Astrocyte of the spinal cord (primary cell): ENCODE data around the gene ACTR8.

Source experiments
- DNase-seq: peaks from one replicate; pipeline ENCODE4 v3.0.0; 2011; ENCODE audit warnings: low read depth, low spot score
- H3K4me3 ChIP-seq: 2 replicates; pipeline ENCODE4 v1.5.1; 2011; ENCODE audit warnings: low read depth, mild to moderate bottlenecking, low read length, moderate library complexity
- CTCF ChIP-seq: IDR thresholded peaks from 2 replicates; pipeline ENCODE4 v1.5.1; 2012; ENCODE audit warnings: low read depth, mild to moderate bottlenecking, low read length, inconsistent platforms
- in situ Hi-C: cut with HindIII; loops from 2 replicates; pipeline ENCODE4 v1.10.0; 2017; ENCODE audit warnings: low sequenced_read_pairs

Gene ACTR8

GRCh38 chr3:53817809-53818208 is 64.1 kb downstream of the ACTR8 start:
- no peak for DNase-seq
- no peak for TF ChIP-seq CTCF
- no peak overlapping the region for H3K4me3 ChIP-seq
- in situ Hi-C loops, result no loop called here

- in situ Hi-C loops, result no loop called here
- DNase-seq, result no peak
- no peak for TF ChIP-seq CTCF
- H3K4me3 ChIP-seq, result no peak overlapping the region
These were observed 64.7 kb downstream of the ACTR8 start for GRCh38 chr3:53817211-53817610.
